IMR-90 (cell line): Measurements from ENCODE around the gene VPS13A. TPM values are rescaled to one million over a fixed set of nuclear protein-coding genes. Genes with fewer than 3 reads are reported as not detected.

Source experiments
- ATAC-seq: fragments of 200-7000 bp; cut with Tn5 transposase; 2 replicates; pipeline ENCODE4 v1.9.1; 2020; ENCODE audit warnings: low read depth, mild to moderate bottlenecking, moderate library complexity
- BruUV-seq: library from RNA; stranded (reverse); fragments of 400-500 nt; replicated peaks from 2 replicates; lab custom pipeline; 2021; lab: Mats Ljungman, UMichigan
- CTCF ChIA-PET: fragments of 300-600 bp; formaldehyde crosslinking; extraction: SDS; loops from one replicate; lab custom pipeline; 2021; ENCODE audit warnings: antibody characterized with exemption; lab: Yijun Ruan, JAX
- POLR2A ChIA-PET: fragments of 300-600 bp; sonication (Branson Sonifier 250); formaldehyde crosslinking; loops from one replicate; lab custom pipeline; 2022; ENCODE audit warnings: antibody characterized with exemption; ENCODE audit not compliant: unreplicated experiment; lab: Charles Lee
- DNase-seq: peaks from one replicate; pipeline ENCODE4 v3.0.0; 2013
- H2AFZ ChIP-seq: replicated peaks from 2 replicates; pipeline ENCODE3; 2013; ENCODE audit warnings: low read length, mild to moderate bottlenecking; ENCODE audit not compliant: poor library complexity
- H2AK5ac ChIP-seq: 2 replicates; pipeline ENCODE4 v1.6.1; 2013; ENCODE audit warnings: low read depth, low read length, inconsistent platforms
- H2AK9ac ChIP-seq: replicated peaks from 2 replicates; pipeline ENCODE3; 2013; ENCODE audit warnings: mild to moderate bottlenecking, low read depth, low read length, moderate library complexity; ENCODE audit not compliant: poor library complexity
- H2BK120ac ChIP-seq: 2 replicates; pipeline ENCODE4 v1.6.1; 2013; ENCODE audit warnings: low read depth, low read length, inconsistent platforms
- H2BK15ac ChIP-seq: 3 replicates; pipeline ENCODE4 v1.6.1; 2013; ENCODE audit warnings: low read depth, low read length, inconsistent platforms
- H2BK20ac ChIP-seq: 2 replicates; pipeline ENCODE4 v1.6.1; 2013; ENCODE audit warnings: low read depth, mild to moderate bottlenecking, inconsistent platforms, low read length, moderate library complexity
- H2BK5ac ChIP-seq: 2 replicates; pipeline ENCODE4 v1.6.1; 2013; ENCODE audit warnings: mild to moderate bottlenecking, low read depth, low read length, inconsistent platforms; ENCODE audit not compliant: poor library complexity, severe bottlenecking
- H3K14ac ChIP-seq: replicated peaks from 2 replicates; pipeline ENCODE4 v1.6.1; 2013; ENCODE audit warnings: low read depth, low read length, inconsistent platforms
- H3K18ac ChIP-seq: 2 replicates; pipeline ENCODE4 v1.6.1; 2013; ENCODE audit warnings: low read depth, low read length, control low read depth
- H3K23ac ChIP-seq: 2 replicates; pipeline ENCODE4 v1.6.1; 2013; ENCODE audit warnings: low read depth, low read length, inconsistent platforms
- H3K27ac ChIP-seq: 2 replicates; pipeline ENCODE4 v1.5.1; 2013; ENCODE audit warnings: mild to moderate bottlenecking, control low read depth, low read length; ENCODE audit not compliant: insufficient read depth
- H3K27me3 ChIP-seq: 2 replicates; pipeline ENCODE4 v1.6.1; 2013; ENCODE audit warnings: low read length; ENCODE audit not compliant: control insufficient read depth, insufficient read depth
- H3K36me3 ChIP-seq: 2 replicates; pipeline ENCODE4 v1.6.1; 2013; ENCODE audit warnings: low read length, mixed read lengths; ENCODE audit not compliant: control insufficient read depth, insufficient read depth
- H3K4ac ChIP-seq: 2 replicates; pipeline ENCODE4 v1.6.1; 2013; ENCODE audit warnings: low read depth, low read length, inconsistent platforms
- H3K4me1 ChIP-seq: 2 replicates; pipeline ENCODE4 v1.6.1; 2013; ENCODE audit warnings: low read length, mixed read lengths; ENCODE audit not compliant: control insufficient read depth, insufficient read depth
- H3K4me2 ChIP-seq: 2 replicates; pipeline ENCODE4 v1.6.1; 2013; ENCODE audit warnings: low read depth, mild to moderate bottlenecking, control low read depth, low read length, moderate library complexity
- H3K4me3 ChIP-seq: 2 replicates; pipeline ENCODE4 v1.5.1; 2013; ENCODE audit warnings: low read depth, mild to moderate bottlenecking, control low read depth, low read length, moderate library complexity; ENCODE audit not compliant: insufficient read depth
- H3K56ac ChIP-seq: 2 replicates; pipeline ENCODE4 v1.6.1; 2013; ENCODE audit warnings: low read length, inconsistent platforms; ENCODE audit not compliant: insufficient read depth; ENCODE audit errors: extremely low read depth
- H3K79me1 ChIP-seq, 2 experiments: 2 replicates each; pipeline ENCODE4 v1.6.1; 2013; ENCODE audit warnings: low read length in 2 of 2, inconsistent platforms in 1 of 2, low read depth in 1 of 2
- H3K9ac ChIP-seq: 2 replicates; pipeline ENCODE4 v1.6.1; 2013; ENCODE audit warnings: low read depth, low read length, control low read depth
- H3K9me1 ChIP-seq: 2 replicates; pipeline ENCODE4 v1.6.1; 2013; ENCODE audit warnings: low read length, inconsistent platforms; ENCODE audit not compliant: insufficient read depth
- H3K9me3 ChIP-seq: 2 replicates; pipeline ENCODE4 v1.6.1; 2013; ENCODE audit warnings: low read length; ENCODE audit not compliant: control insufficient read depth, insufficient read depth
- H4K20me1 ChIP-seq: 2 replicates; pipeline ENCODE4 v1.6.1; 2013; ENCODE audit warnings: low read length, inconsistent platforms; ENCODE audit not compliant: insufficient read depth
- H4K5ac ChIP-seq: 2 replicates; pipeline ENCODE4 v1.6.1; 2013; ENCODE audit warnings: mild to moderate bottlenecking, low read depth, low read length, control low read depth
- H4K8ac ChIP-seq, 2 experiments: 2 replicates each; pipeline ENCODE4 v1.6.1; 2013; ENCODE audit warnings: low read depth in 2 of 2, low read length in 2 of 2, control low read depth in 1 of 2, inconsistent platforms in 1 of 2
- H4K91ac ChIP-seq: 2 replicates; pipeline ENCODE4 v1.6.1; 2013; ENCODE audit warnings: low read depth, low read length, inconsistent platforms; ENCODE audit not compliant: insufficient read depth
- BHLHE40 ChIP-seq: fragments of 150-350 bp; IDR thresholded peaks from 2 replicates; pipeline ENCODE4 v1.6.1; 2016; ENCODE audit warnings: mild to moderate bottlenecking, low read depth, low read length
- CEBPB ChIP-seq: IDR thresholded peaks from 2 replicates; pipeline ENCODE4 v1.6.1; 2012; ENCODE audit warnings: low read depth, low read length, improper control_type of control experiment
- CHD1 ChIP-seq: IDR thresholded peaks from 2 replicates; pipeline ENCODE4 v1.6.1; 2012; ENCODE audit warnings: low read depth, low read length, improper control_type of control experiment
- CTCF ChIP-seq: conservative IDR thresholded peaks from 2 replicates; pipeline ENCODE4 v1.5.1; 2012; ENCODE audit warnings: mild to moderate bottlenecking, low read depth, low read length, improper control_type of control experiment
- ELK1 ChIP-seq: fragments of 150-350 bp; IDR thresholded peaks from 2 replicates; pipeline ENCODE4 v1.6.1; 2016; ENCODE audit warnings: low read depth, mild to moderate bottlenecking, low read length, moderate library complexity, borderline replicate concordance
- FOS ChIP-seq: fragments of 150-350 bp; IDR thresholded peaks from 2 replicates; pipeline ENCODE4 v1.6.1; 2016; ENCODE audit warnings: low read depth, low read length
- MAFK ChIP-seq: IDR thresholded peaks from 2 replicates; pipeline ENCODE4 v1.6.1; 2012; ENCODE audit warnings: low read depth, low read length, improper control_type of control experiment
- MAZ ChIP-seq: IDR thresholded peaks from 2 replicates; pipeline ENCODE4 v1.6.1; 2012; ENCODE audit warnings: low read depth, mild to moderate bottlenecking, low read length, improper control_type of control experiment, moderate library complexity, borderline replicate concordance
- MXI1 ChIP-seq: IDR thresholded peaks from 2 replicates; pipeline ENCODE4 v1.6.1; 2012; ENCODE audit warnings: low read depth, mild to moderate bottlenecking, low read length, moderate library complexity, borderline replicate concordance
- NFE2L2 ChIP-seq: fragments of 150-350 bp; IDR thresholded peaks from 2 replicates; pipeline ENCODE4 v1.6.1; 2016; ENCODE audit warnings: low read depth, mild to moderate bottlenecking, low read length
- POLR2A ChIP-seq: IDR thresholded peaks from 2 replicates; pipeline ENCODE4 v1.6.1; 2012; ENCODE audit warnings: mild to moderate bottlenecking, low read depth, low read length
- RAD21 ChIP-seq: IDR thresholded peaks from 2 replicates; pipeline ENCODE4 v1.6.1; 2012; ENCODE audit warnings: low read length, improper control_type of control experiment
- RCOR1 ChIP-seq: IDR thresholded peaks from 2 replicates; pipeline ENCODE4 v1.6.1; 2012; ENCODE audit warnings: mild to moderate bottlenecking, low read length, improper control_type of control experiment; ENCODE audit not compliant: insufficient replicate concordance
- RFX5 ChIP-seq: IDR thresholded peaks from 2 replicates; pipeline ENCODE4 v1.8.0; 2012; ENCODE audit warnings: low read depth, mild to moderate bottlenecking, low read length, moderate library complexity
- SMC3 ChIP-seq: fragments of 150-350 bp; IDR thresholded peaks from 2 replicates; pipeline ENCODE4 v1.6.1; 2016; ENCODE audit warnings: low read depth, mild to moderate bottlenecking, antibody characterized with exemption, low read length, moderate library complexity
- USF2 ChIP-seq: fragments of 150-350 bp; IDR thresholded peaks from 2 replicates; pipeline ENCODE4 v1.6.1; 2017; ENCODE audit warnings: mild to moderate bottlenecking, antibody characterized with exemption, low read length, low read depth
- WGBS, 2 experiments: methylation state at CpG; one replicate each; pipeline versions ENCODE4 v1.1.5 to v1.1.7; 2013; ENCODE audit warnings: missing lambda C conversion rate in 2 of 2; ENCODE audit not compliant: insufficient read length in 1 of 2; ENCODE audit errors: extremely low coverage in 2 of 2; 5-methylcytosine and 5-hydroxymethylcytosine counted together
- dilution Hi-C: fragments of 300-500 bp; cut with HindIII; formaldehyde crosslinking; loops from one replicate; pipeline ENCODE4 v1.14.3; 2018; ENCODE audit warnings: low sequenced_read_pairs; ENCODE audit not compliant: unreplicated experiment
- in situ Hi-C: fragments of 300-500 bp; cut with MboI; formaldehyde crosslinking; loops from 3 replicates; pipeline ENCODE4 v1.14.3; 2019; ENCODE audit warnings: low sequenced_read_pairs, inconsistent platforms, mixed read lengths
- intact Hi-C: fragments of 100-400 bp; cut with micrococcal nuclease; formaldehyde crosslinking; loops from 2 replicates; pipeline ENCODE4 v1.10.0; 2022
- polyA plus RNA-seq, 3 experiments: library from polyadenylated mRNA; depleted of rRNA; stranded (reverse); fragments of >200 nt; gene quantifications; 2 replicates each; pipeline ENCODE4 v1.2.3, GENCODE V29; 2012; ENCODE audit warnings: low replicate concordance in 1 of 3
- total RNA-seq: library from RNA; depleted of rRNA; stranded (reverse); fragments of >200 nt; gene quantifications from 2 replicates; pipeline ENCODE4 v1.2.3, GENCODE V29; 2012

Gene VPS13A
- total and polyA plus RNA-seq, 2 of the 4 experiments (the other 2 are of a cell fraction) = 10.4 to 26.5 TPM

GRCh38 chr9:77176106-77176505 is 1.2 kb upstream of the VPS13A start:
- Histone ChIP-seq H2BK120ac (no peak overlapping the region), H3K56ac (no peak overlapping the region), H2AK5ac (no peak overlapping the region), H3K9ac (no peak overlapping the region), H3K4me1 (0 out of 2 replicates have a peak, but pooled peaks cover 1% of the 10 kb centered on the region), H3K4me2 (no peak overlapping the region), H3K18ac (no peak overlapping the region), H3K27me3 (peaks cover 3% of the 10 kb centered on the region; the same call in 1 of the 2 replicates), H3K79me1 (peaks cover 10 to 22% of the 10 kb centered on the region in 2 experiments; a peak in 3 of 4 replicates), H2BK5ac (no peak overlapping the region), H2AFZ (no peak overlapping the region), H2AK9ac (no peak overlapping the region), H4K8ac (no peak overlapping the region), H3K4ac (no peak overlapping the region), H2BK15ac (no peak overlapping the region), H3K14ac (no peak overlapping the region), H2BK20ac (no peak overlapping the region), H3K23ac (no peak overlapping the region), H4K91ac (no peak overlapping the region), H4K5ac (no peak overlapping the region), H3K4me3 (no peak overlapping the region), H3K27ac (no peak overlapping the region), H3K36me3 (no peaks in the 10 kb centered on the region), H3K9me3 (no peaks in the 10 kb centered on the region), H4K20me1 (peaks cover 5% of the 10 kb centered on the region; the same call in 1 of the 2 replicates), H3K9me1 (no peaks in the 10 kb centered on the region)
- no TSS peak for BruUV-seq
- intact Hi-C loops (loop anchor here (5.0 to 10.0 kb wide), 4 partner anchors 241 to 856 kb away; partner anchors contain the start of gene GNAQ), in situ Hi-C loops (loop anchor here (10.0 kb wide), 1 partner anchor 859 kb away; the partner anchor contains the start of gene GNAQ), dilution Hi-C loops (no loop called here)
- CTCF ChIA-PET = no interaction called here
- DNase-seq (no peak), ATAC-seq (no peak)
- TF ChIP-seq NFE2L2 (no peak), MAFK (no peak), BHLHE40 (no peak), ELK1 (no peak), FOS (no peak), CEBPB (no peak), POLR2A (no peak), RAD21 (no peak), CHD1 (no peak), MAZ (no peak), RCOR1 (no peak), USF2 (no peak), MXI1 (no peak), CTCF (no peak), SMC3 (no peak), RFX5 (no peak)
- WGBS, 2 experiments = no CpG with 5 or more reads among the region's 4 CpGs
- POLR2A ChIA-PET = no interaction called here
